GM12878 (cell line): ENCODE results near the gene DCTPP1. TPM values are rescaled to one million over a fixed set of nuclear protein-coding genes. Genes with fewer than 3 reads are reported as not detected.

Source experiments
- ASH2L ChIP-seq: fragments of 300-600, 200-600 bp; sonication (generic); IDR thresholded peaks from 2 replicates; pipeline ENCODE4 v1.6.1; 2017; ENCODE audit warnings: low read depth, mild to moderate bottlenecking, borderline replicate concordance
- ATF7 ChIP-seq: fragments of 450-650 bp; IDR thresholded peaks from 2 replicates; pipeline ENCODE4 v1.6.1; 2016; ENCODE audit warnings: low read depth, mild to moderate bottlenecking
- BRCA1 ChIP-seq: IDR thresholded peaks from 2 replicates; pipeline ENCODE4 v1.6.1; 2011; ENCODE audit warnings: low read depth, low read length, improper control_type of control experiment
- CREB1 ChIP-seq: IDR thresholded peaks from 2 replicates; pipeline ENCODE4 v1.6.1; 2012; ENCODE audit warnings: low read depth, mild to moderate bottlenecking, inconsistent platforms
- EGR1 ChIP-seq, 2 experiments: IDR thresholded peaks; 1 replicate in 1 of 2; 2 replicates in 1 of 2; pipeline ENCODE4 v1.6.1; 2011 to 2012; ENCODE audit warnings: low read depth in 2 of 2, low read length in 2 of 2, borderline replicate concordance in 1 of 2, mild to moderate bottlenecking in 1 of 2, moderate library complexity in 1 of 2
- HDGF ChIP-seq: fragments of 450-650 bp; IDR thresholded peaks from 2 replicates; pipeline ENCODE4 v1.6.1; 2016; ENCODE audit warnings: antibody characterized with exemption
- MEF2B ChIP-seq: fragments of 450-650 bp; IDR thresholded peaks from 2 replicates; pipeline ENCODE4 v1.6.1; 2018; ENCODE audit warnings: mild to moderate bottlenecking, moderate library complexity; ENCODE audit not compliant: partially characterized antibody, poor library complexity, severe bottlenecking
- PAX5 ChIP-seq: IDR thresholded peaks from 2 replicates; pipeline ENCODE4 v1.6.1; 2011; ENCODE audit warnings: low read depth, low read length, borderline replicate concordance
- RAD51 ChIP-seq: fragments of 450-650 bp; IDR thresholded peaks from 2 replicates; pipeline ENCODE4 v1.6.1; 2016; ENCODE audit warnings: moderate library complexity, mild to moderate bottlenecking, inconsistent platforms
- RB1 ChIP-seq: fragments of 450-650 bp; formaldehyde crosslinking; IDR thresholded peaks from 2 replicates; pipeline ENCODE4 v1.6.1; 2017; ENCODE audit warnings: mild to moderate bottlenecking, borderline replicate concordance
- TAF1 ChIP-seq: IDR thresholded peaks from 2 replicates; pipeline ENCODE4 v1.6.1; 2011; ENCODE audit warnings: mild to moderate bottlenecking, low read depth, low read length, borderline replicate concordance
- ZBTB40 ChIP-seq: fragments of 450-650 bp; IDR thresholded peaks from 2 replicates; pipeline ENCODE4 v1.6.1; 2016; ENCODE audit warnings: mild to moderate bottlenecking, moderate library complexity, borderline replicate concordance
- ZNF24 ChIP-seq: fragments of 450-650 bp; IDR thresholded peaks from 2 replicates; pipeline ENCODE4 v1.6.1; 2017; ENCODE audit warnings: antibody characterized with exemption, mild to moderate bottlenecking
- polyA plus RNA-seq, 11 experiments: library from polyadenylated mRNA; depleted of rRNA in 4 of 11; unstranded in 6 of 11; stranded (reverse) in 5 of 11; fragments of >200 nt; fragmentation: Nextera tagmentation in 4 of 11; fragmentation: Illumina TruSeq in 1 of 11; extraction: Ambion mirVana in 4 of 11; extraction: Trizol in 1 of 11; gene quantifications; 1 replicate in 1 of 11; 2 replicates in 10 of 11; pipeline versions ENCODE4 v1.2.1 to v1.2.3, GENCODE V29; 2011 to 2016; ENCODE audit warnings: inconsistent platforms in 2 of 11, missing spikeins in 2 of 11, low read depth in 1 of 11
- total RNA-seq, 4 experiments: library from RNA; depleted of rRNA in 3 of 4; stranded (reverse); fragments of >200 nt in 3 of 4; fragmentation: Illumina TruSeq in 1 of 4; extraction: Trizol in 1 of 4; gene quantifications; 2 replicates each; pipeline versions ENCODE4 v1.2.1 to v1.2.3, GENCODE V29; 2013 to 2021
- TF ChIP-seq, protein P1 (sequence below): IDR thresholded peaks from 2 replicates; pipeline ENCODE4 v1.6.1; 2011; ENCODE audit warnings: borderline replicate concordance, low read depth, mild to moderate bottlenecking, moderate library complexity, low read length; ENCODE audit not compliant: insufficient read depth, poor library complexity, severe bottlenecking
- TF ChIP-seq, protein P2 (sequence below): fragments of 450-650 bp; IDR thresholded peaks from 2 replicates; pipeline ENCODE4 v1.6.1; 2017; ENCODE audit warnings: mild to moderate bottlenecking
- TF ChIP-seq, protein P3 (sequence below): IDR thresholded peaks from 2 replicates; pipeline ENCODE4 v1.6.1; 2012; ENCODE audit warnings: mild to moderate bottlenecking, low read depth, low read length

Gene DCTPP1
- total and polyA plus RNA-seq, 10 of the 15 experiments (the other 5 are each of a cell fraction or from before 2014, with no cell fraction given) = 72.1 to 266 (median 157) TPM

DNA sequence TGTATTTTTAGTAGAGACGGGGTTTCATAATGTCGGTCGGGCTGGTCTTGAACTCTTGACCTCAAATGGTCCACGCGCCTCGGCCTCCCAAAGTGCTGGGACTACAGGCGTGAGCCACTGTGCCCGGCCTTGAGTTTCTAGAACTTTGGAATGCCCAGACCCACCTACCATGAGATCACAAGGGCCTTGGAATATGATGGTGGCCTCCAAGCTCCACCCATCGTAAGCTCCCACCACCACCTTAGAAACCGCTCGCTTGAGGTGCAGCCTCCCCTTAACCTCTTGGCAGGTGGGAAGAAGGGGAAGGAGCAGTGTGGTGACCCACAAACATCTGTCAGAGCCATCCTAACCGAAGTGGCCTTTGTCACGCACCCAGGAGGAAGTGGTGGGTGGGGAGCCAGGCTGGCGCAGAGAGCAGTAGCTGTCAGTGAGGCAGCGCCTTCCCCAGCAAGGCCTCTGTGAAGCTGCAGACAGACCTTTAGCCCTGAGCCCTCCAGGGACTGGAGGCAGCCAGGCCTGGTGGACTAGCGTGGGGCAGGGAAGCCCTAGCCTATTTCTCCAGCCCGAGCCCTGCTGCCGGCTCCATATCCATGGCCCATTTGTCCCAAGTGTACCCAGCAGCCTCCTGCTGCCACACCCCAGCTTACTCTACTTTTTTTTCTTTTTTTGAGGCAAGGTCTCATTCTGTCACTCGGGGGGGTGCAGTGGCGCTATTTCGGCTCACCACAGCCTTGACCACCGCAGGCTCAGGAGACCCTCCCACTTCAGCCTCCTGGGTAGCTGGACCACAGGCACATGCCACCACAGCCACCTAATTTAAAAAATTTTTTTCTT, 28.9 kb upstream of the DCTPP1 start (continued):
- TF ChIP-seq ZBTB40 (no peak), RB1 (no peak), RAD51 (no peak; the same call in 1 of the 2 replicates), ZNF24 (peak; percentile 54; the same call in 1 of the 2 replicates), CREB1 (peak; percentile 71; the same call in 1 of the 2 replicates), MEF2B (peak; percentile 92), EGR1 (IDR thresholded peaks at IDR 0.05; ENCODE audit: borderline replicate concordance in 1 of 2, low read depth in 2 of 2, low read length in 2 of 2) (peak in 1 of 2 experiments; percentile 94; a peak in 2 of 3 replicates), HDGF (peak; percentile 87), ATF7 (peak; percentile 86), BRCA1 (no peak), TAF1 (peak; percentile 85), PAX5 (peak; percentile 99), ASH2L (no peak)
- TF ChIP-seq, protein P1, sequence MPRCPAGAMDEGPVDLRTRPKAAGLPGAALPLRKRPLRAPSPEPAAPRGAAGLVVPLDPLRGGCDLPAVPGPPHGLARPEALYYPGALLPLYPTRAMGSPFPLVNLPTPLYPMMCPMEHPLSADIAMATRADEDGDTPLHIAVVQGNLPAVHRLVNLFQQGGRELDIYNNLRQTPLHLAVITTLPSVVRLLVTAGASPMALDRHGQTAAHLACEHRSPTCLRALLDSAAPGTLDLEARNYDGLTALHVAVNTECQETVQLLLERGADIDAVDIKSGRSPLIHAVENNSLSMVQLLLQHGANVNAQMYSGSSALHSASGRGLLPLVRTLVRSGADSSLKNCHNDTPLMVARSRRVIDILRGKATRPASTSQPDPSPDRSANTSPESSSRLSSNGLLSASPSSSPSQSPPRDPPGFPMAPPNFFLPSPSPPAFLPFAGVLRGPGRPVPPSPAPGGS = peak; percentile 87
- TF ChIP-seq, protein P2, sequence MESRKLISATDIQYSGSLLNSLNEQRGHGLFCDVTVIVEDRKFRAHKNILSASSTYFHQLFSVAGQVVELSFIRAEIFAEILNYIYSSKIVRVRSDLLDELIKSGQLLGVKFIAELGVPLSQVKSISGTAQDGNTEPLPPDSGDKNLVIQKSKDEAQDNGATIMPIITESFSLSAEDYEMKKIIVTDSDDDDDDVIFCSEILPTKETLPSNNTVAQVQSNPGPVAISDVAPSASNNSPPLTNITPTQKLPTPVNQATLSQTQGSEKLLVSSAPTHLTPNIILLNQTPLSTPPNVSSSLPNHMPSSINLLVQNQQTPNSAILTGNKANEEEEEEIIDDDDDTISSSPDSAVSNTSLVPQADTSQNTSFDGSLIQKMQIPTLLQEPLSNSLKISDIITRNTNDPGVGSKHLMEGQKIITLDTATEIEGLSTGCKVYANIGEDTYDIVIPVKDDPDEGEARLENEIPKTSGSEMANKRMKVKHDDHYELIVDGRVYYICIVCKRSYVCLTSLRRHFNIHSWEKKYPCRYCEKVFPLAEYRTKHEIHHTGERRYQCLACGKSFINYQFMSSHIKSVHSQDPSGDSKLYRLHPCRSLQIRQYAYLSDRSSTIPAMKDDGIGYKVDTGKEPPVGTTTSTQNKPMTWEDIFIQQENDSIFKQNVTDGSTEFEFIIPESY = peak; percentile 11; the same call in 1 of the 2 replicates
- TF ChIP-seq, protein P3, sequence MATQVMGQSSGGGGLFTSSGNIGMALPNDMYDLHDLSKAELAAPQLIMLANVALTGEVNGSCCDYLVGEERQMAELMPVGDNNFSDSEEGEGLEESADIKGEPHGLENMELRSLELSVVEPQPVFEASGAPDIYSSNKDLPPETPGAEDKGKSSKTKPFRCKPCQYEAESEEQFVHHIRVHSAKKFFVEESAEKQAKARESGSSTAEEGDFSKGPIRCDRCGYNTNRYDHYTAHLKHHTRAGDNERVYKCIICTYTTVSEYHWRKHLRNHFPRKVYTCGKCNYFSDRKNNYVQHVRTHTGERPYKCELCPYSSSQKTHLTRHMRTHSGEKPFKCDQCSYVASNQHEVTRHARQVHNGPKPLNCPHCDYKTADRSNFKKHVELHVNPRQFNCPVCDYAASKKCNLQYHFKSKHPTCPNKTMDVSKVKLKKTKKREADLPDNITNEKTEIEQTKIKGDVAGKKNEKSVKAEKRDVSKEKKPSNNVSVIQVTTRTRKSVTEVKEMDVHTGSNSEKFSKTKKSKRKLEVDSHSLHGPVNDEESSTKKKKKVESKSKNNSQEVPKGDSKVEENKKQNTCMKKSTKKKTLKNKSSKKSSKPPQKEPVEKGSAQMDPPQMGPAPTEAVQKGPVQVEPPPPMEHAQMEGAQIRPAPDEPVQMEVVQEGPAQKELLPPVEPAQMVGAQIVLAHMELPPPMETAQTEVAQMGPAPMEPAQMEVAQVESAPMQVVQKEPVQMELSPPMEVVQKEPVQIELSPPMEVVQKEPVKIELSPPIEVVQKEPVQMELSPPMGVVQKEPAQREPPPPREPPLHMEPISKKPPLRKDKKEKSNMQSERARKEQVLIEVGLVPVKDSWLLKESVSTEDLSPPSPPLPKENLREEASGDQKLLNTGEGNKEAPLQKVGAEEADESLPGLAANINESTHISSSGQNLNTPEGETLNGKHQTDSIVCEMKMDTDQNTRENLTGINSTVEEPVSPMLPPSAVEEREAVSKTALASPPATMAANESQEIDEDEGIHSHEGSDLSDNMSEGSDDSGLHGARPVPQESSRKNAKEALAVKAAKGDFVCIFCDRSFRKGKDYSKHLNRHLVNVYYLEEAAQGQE = peak; percentile 27; the same call in 1 of the 2 replicates
